Neural cell (in vitro differentiated cells): ENCODE data around the gene LPIN1. TPM values are rescaled to one million over a fixed set of nuclear protein-coding genes. Genes with fewer than 3 reads are reported as not detected.

Experiments used
- H2AFZ ChIP-seq: fragments of 200-600, 300-800 bp; sonication (generic), shearing (Covaris generic); 2 replicates; pipeline ENCODE4 v1.6.0; 2014; ENCODE audit warnings: low read depth, mild to moderate bottlenecking, antibody characterized with exemption, low read length, moderate library complexity
- H3F3A ChIP-seq: fragments of 200-600 bp; shearing (Covaris generic); 2 replicates; pipeline ENCODE4 v1.6.1; 2016; ENCODE audit warnings: mild to moderate bottlenecking, moderate library complexity, mixed read lengths, antibody characterized with exemption, low read length; ENCODE audit not compliant: insufficient read depth, poor library complexity, severe bottlenecking
- H3K27ac ChIP-seq: fragments of 200-600, 300-800 bp; sonication (generic), shearing (Covaris generic); 2 replicates; pipeline ENCODE4 v1.5.1; 2014; ENCODE audit warnings: mild to moderate bottlenecking, low read length, moderate library complexity
- H3K27me3 ChIP-seq: fragments of 300-800, 200-600 bp; sonication (generic), shearing (Covaris generic); 2 replicates; pipeline ENCODE4 v1.6.0; 2014; ENCODE audit warnings: mild to moderate bottlenecking, low read depth, low read length, moderate library complexity; ENCODE audit not compliant: insufficient read depth
- H3K36me3 ChIP-seq: fragments of 300-800, 200-600 bp; sonication (generic), shearing (Covaris generic); 2 replicates; pipeline ENCODE4 v1.5.1; 2014; ENCODE audit warnings: mild to moderate bottlenecking, antibody characterized with exemption, low read length, moderate library complexity; ENCODE audit not compliant: insufficient read depth
- H3K4me2 ChIP-seq: fragments of 300-800, 200-600 bp; sonication (generic), shearing (Covaris generic); 2 replicates; pipeline ENCODE4 v1.6.0; 2014; ENCODE audit warnings: mild to moderate bottlenecking, low read length
- H3K4me3 ChIP-seq: fragments of 300-800, 200-600 bp; sonication (generic), shearing (Covaris generic); 2 replicates; pipeline ENCODE4 v1.5.1; 2014; ENCODE audit warnings: mild to moderate bottlenecking, low read length, moderate library complexity
- H3K79me2 ChIP-seq: fragments of 200-600 bp; shearing (Covaris generic); replicated peaks from 2 replicates; pipeline ENCODE4 v1.6.0; 2014; ENCODE audit warnings: mild to moderate bottlenecking, low read length, moderate library complexity; ENCODE audit not compliant: insufficient read depth
- H3K9ac ChIP-seq: fragments of 300-800, 200-600 bp; sonication (generic), shearing (Covaris generic); 2 replicates; pipeline ENCODE4 v1.6.1; 2016; ENCODE audit warnings: mild to moderate bottlenecking, low read length, mixed read lengths
- H3K9me2 ChIP-seq: fragments of 200-600 bp; shearing (Covaris generic); 2 replicates; pipeline ENCODE4 v1.6.1; 2016; ENCODE audit warnings: mild to moderate bottlenecking, low read length, mixed read lengths; ENCODE audit not compliant: insufficient read depth
- H3K9me3 ChIP-seq: fragments of 200-600, 300-800 bp; sonication (generic), shearing (Covaris generic); 2 replicates; pipeline ENCODE4 v1.6.1; 2016; ENCODE audit warnings: mild to moderate bottlenecking, mixed run types, low read length, moderate library complexity, mixed read lengths
- H4K20me1 ChIP-seq: fragments of 200-600 bp; shearing (Covaris generic); 2 replicates; pipeline ENCODE4 v1.6.1; 2016; ENCODE audit warnings: mild to moderate bottlenecking, mixed run types; ENCODE audit not compliant: insufficient read depth
- CTCF ChIP-seq: fragments of 450-650 bp; IDR thresholded peaks from 2 replicates; pipeline ENCODE4 v1.5.1; 2014; ENCODE audit warnings: antibody characterized with exemption, mild to moderate bottlenecking, moderate library complexity; ENCODE audit not compliant: poor library complexity, severe bottlenecking
- EP300 ChIP-seq: fragments of 450-650 bp; conservative IDR thresholded peaks from 2 replicates; pipeline ENCODE4 v1.6.1; 2014; ENCODE audit warnings: antibody characterized with exemption, mild to moderate bottlenecking, moderate library complexity; ENCODE audit not compliant: poor library complexity, severe bottlenecking
- EZH2 ChIP-seq: fragments of 200-600, 300-800 bp; shearing (Covaris generic), sonication (generic); IDR thresholded peaks from 2 replicates; pipeline ENCODE4 v1.6.1; 2014; ENCODE audit warnings: antibody characterized with exemption, low read length, borderline replicate concordance, mild to moderate bottlenecking; ENCODE audit not compliant: insufficient read depth, poor library complexity, severe bottlenecking
- MXI1 ChIP-seq: fragments of 450-650 bp; conservative IDR thresholded peaks from 2 replicates; pipeline ENCODE4 v1.6.1; 2014; ENCODE audit warnings: antibody characterized with exemption, mild to moderate bottlenecking; ENCODE audit not compliant: poor library complexity, severe bottlenecking
- POLR2AphosphoS5 ChIP-seq: IDR thresholded peaks from 2 replicates; pipeline ENCODE4 v1.6.1; 2012
- RAD21 ChIP-seq: fragments of 450-650 bp; conservative IDR thresholded peaks from 2 replicates; pipeline ENCODE4 v1.6.1; 2014; ENCODE audit warnings: antibody characterized with exemption, mild to moderate bottlenecking, moderate library complexity
- REST ChIP-seq: IDR thresholded peaks from 2 replicates; pipeline ENCODE4 v1.6.1; 2012; ENCODE audit warnings: borderline replicate concordance
- SMC3 ChIP-seq: fragments of 450-650 bp; conservative IDR thresholded peaks from 2 replicates; pipeline ENCODE4 v1.6.1; 2014; ENCODE audit warnings: antibody characterized with exemption, mild to moderate bottlenecking, moderate library complexity; ENCODE audit not compliant: poor library complexity
- TAF1 ChIP-seq: IDR thresholded peaks from 2 replicates; pipeline ENCODE4 v1.6.1; 2012; ENCODE audit warnings: low read depth
- polyA plus RNA-seq: library from polyadenylated mRNA; depleted of rRNA; stranded (reverse); fragments of >200 nt; gene quantifications from 2 replicates; pipeline ENCODE4 v1.2.3, GENCODE V29; 2014

LPIN1 gene
- polyA plus RNA-seq, 1 donor from 2014 or later = 47.5 TPM

- TF ChIP-seq TAF1 = no peak
- Histone ChIP-seq H3K36me3 (peaks cover 24% of the 10 kb centered on the region), H3K27ac (no peak overlapping the region), H3K9ac (no peak overlapping the region), H2AFZ (no peak overlapping the region), H3K79me2 (no peaks in the 10 kb centered on the region), H3K9me3 (no peaks in the 10 kb centered on the region), H3K9me2 (no peaks in the 10 kb centered on the region), H3K4me2 (no peak overlapping the region), H3K27me3 (no peaks in the 10 kb centered on the region), H3K4me3 (no peak overlapping the region), H4K20me1 (no peaks in the 10 kb centered on the region), H3F3A (no peaks in the 10 kb centered on the region)
These were observed 27.5 kb downstream of the LPIN1 start for GRCh38 chr2:11773747-11774525.

GRCh38 chr2:11774600-11774999 is 28.2 kb downstream of the LPIN1 start:
- Histone ChIP-seq H3K27ac (no peak overlapping the region), H3K9ac (no peak overlapping the region), H3K79me2 (no peaks in the 10 kb centered on the region), H3K4me3 (no peak overlapping the region), H3K9me2 (no peaks in the 10 kb centered on the region), H3K4me2 (no peak overlapping the region), H3F3A (no peaks in the 10 kb centered on the region), H2AFZ (no peak overlapping the region), H3K27me3 (no peaks in the 10 kb centered on the region), H3K9me3 (no peaks in the 10 kb centered on the region), H4K20me1 (no peaks in the 10 kb centered on the region), H3K36me3 (peaks cover 24% of the 10 kb centered on the region)
- TF ChIP-seq REST = no peak
- no peak for TF ChIP-seq RAD21
- no peak for TF ChIP-seq CTCF
- no peak for TF ChIP-seq POLR2AphosphoS5
- no peak for TF ChIP-seq SMC3
- TF ChIP-seq EZH2 = no peak
- TF ChIP-seq EP300 = no peak
- no peak for TF ChIP-seq MXI1
- TF ChIP-seq TAF1 = no peak
